ENCODE measurements around the gene PLCB3.
"Not testable (repeated sequence)": the region's sequence is repeated elsewhere in the genome, so short reads cannot be mapped to it uniquely, and the experiment has no call there.

The PLCB3 gene

DNA sequence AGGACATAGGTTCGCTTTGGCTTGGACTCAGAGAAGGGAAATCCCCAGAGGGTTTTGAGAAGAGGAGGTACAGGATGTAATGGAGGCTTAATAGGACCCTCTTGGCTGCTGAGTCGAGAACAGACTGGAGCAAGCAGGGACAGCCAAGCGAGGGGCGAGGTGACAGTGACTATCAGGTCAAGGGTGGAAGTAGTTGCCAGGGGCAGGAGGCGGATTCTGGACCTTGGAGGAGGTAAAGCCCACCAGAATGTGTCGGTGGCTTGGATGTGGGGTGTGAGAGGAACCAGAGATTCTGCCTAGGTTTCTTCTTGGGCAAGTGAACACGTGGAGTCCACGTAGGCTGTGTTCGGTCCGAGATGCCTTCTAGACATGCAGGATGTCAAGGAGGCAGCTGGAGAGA, 61.6 kb downstream of the PLCB3 start:
- Histone ChIP-seq H3K27ac (no peak overlapping the region), H3K36me3 (ENCODE audit: insufficient read depth) (no peaks in the 10 kb centered on the region), H2AFZ (ENCODE audit: low read depth) (no peak overlapping the region), H3K79me2 (ENCODE audit: insufficient read depth, low read depth) (peaks cover 43% of the 10 kb centered on the region; the same call in 1 of the 2 replicates), H3K4me2 (no peak overlapping the region), H3K4me1 (ENCODE audit: low read depth, poor library complexity, severe bottlenecking) (peaks cover 40% of the 10 kb centered on the region), H3K4me3 (IDR thresholded peaks at IDR 0.05; ENCODE audit: insufficient read depth, low read depth, low read length) (no peak overlapping the region), H3K9ac (no peak overlapping the region), H4K20me1 (ENCODE audit: insufficient read depth) (no peaks in the 10 kb centered on the region), H3K27me3 (ENCODE audit: insufficient read depth, low read depth) (no peaks in the 10 kb centered on the region)
- TF ChIP-seq, protein P1, sequence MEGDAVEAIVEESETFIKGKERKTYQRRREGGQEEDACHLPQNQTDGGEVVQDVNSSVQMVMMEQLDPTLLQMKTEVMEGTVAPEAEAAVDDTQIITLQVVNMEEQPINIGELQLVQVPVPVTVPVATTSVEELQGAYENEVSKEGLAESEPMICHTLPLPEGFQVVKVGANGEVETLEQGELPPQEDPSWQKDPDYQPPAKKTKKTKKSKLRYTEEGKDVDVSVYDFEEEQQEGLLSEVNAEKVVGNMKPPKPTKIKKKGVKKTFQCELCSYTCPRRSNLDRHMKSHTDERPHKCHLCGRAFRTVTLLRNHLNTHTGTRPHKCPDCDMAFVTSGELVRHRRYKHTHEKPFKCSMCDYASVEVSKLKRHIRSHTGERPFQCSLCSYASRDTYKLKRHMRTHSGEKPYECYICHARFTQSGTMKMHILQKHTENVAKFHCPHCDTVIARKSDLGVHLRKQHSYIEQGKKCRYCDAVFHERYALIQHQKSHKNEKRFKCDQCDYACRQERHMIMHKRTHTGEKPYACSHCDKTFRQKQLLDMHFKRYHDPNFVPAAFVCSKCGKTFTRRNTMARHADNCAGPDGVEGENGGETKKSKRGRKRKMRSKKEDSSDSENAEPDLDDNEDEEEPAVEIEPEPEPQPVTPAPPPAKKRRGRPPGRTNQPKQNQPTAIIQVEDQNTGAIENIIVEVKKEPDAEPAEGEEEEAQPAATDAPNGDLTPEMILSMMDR (conservative IDR thresholded peaks at IDR 0.05; ENCODE audit: low read depth, low read length): no peak

- H3K27ac ChIP-seq: no peak overlapping the region
- no peaks in the 10 kb centered on the region for H4K20me1 ChIP-seq (ENCODE audit: insufficient read depth)
- no peaks in the 10 kb centered on the region for H3K27me3 ChIP-seq (ENCODE audit: insufficient read depth, low read depth)
- H3K9ac ChIP-seq: no peak overlapping the region
- no peak overlapping the region for H2AFZ ChIP-seq (ENCODE audit: low read depth)
- peaks cover 38% of the 10 kb centered on the region; the same call in 1 of the 2 replicates for H3K79me2 ChIP-seq (ENCODE audit: insufficient read depth, low read depth)
- no peak overlapping the region for H3K4me2 ChIP-seq
- TF ChIP-seq, protein P1 (conservative IDR thresholded peaks at IDR 0.05; ENCODE audit: low read depth, low read length): no peak
- peaks cover 37% of the 10 kb centered on the region for H3K4me1 ChIP-seq (ENCODE audit: low read depth, poor library complexity, severe bottlenecking)
- H3K36me3 ChIP-seq (ENCODE audit: insufficient read depth): no peaks in the 10 kb centered on the region
- no peak overlapping the region for H3K4me3 ChIP-seq (IDR thresholded peaks at IDR 0.05; ENCODE audit: insufficient read depth, low read depth, low read length)
These were observed 62.3 kb downstream of the PLCB3 start for GRCh38 chr11:64313491-64314145.

- H3K4me3 ChIP-seq (IDR thresholded peaks at IDR 0.05; ENCODE audit: insufficient read depth, low read depth, low read length): no peak overlapping the region
These were observed 62.9 kb downstream of the PLCB3 start for GRCh38 chr11:64314146-64314804.

DNA sequence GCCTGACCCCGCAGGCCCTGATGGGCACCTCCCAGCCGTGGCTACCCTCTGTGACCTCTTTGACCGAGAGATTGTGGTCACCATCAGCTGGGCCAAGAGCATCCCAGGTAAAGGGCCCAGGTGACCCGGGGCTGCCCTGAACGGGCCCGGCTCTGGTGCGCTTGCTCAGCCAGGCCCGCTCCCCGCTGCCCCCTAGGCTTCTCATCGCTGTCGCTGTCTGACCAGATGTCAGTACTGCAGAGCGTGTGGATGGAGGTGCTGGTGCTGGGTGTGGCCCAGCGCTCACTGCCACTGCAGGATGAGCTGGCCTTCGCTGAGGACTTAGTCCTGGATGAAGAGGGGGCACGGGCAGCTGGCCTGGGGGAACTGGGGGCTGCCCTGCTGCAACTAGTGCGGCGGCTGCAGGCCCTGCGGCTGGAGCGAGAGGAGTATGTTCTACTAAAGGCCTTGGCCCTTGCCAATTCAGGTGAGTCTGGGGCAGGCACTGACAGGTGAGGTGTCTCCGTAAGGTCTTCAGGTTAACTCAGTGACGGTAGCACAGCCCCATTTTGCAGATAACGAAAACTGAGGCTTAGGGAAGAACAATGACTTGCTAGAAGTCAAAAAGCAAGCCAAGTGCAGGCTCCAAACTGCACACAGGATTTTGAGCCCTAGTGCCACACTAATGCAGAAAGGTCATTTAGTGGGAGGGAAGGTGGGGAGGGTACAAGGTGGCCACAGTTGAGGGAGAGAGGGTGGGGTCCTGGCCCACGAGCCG, 63.7 kb downstream of the PLCB3 start:
- no peak overlapping the region for H3K9ac ChIP-seq
- no peak overlapping the region for H2AFZ ChIP-seq (ENCODE audit: low read depth)
- TF ChIP-seq, protein P1 (conservative IDR thresholded peaks at IDR 0.05; ENCODE audit: low read depth, low read length): 0 out of 2 replicates have a peak, but pooled peaks have one; percentile 15
- peaks cover 31% of the 10 kb centered on the region for H3K4me1 ChIP-seq (ENCODE audit: low read depth, poor library complexity, severe bottlenecking)
- H3K4me3 ChIP-seq (IDR thresholded peaks at IDR 0.05; ENCODE audit: insufficient read depth, low read depth, low read length): no peak overlapping the region
- peaks cover 34% of the 10 kb centered on the region; the same call in 1 of the 2 replicates for H3K79me2 ChIP-seq (ENCODE audit: insufficient read depth, low read depth)
- H3K27me3 ChIP-seq (ENCODE audit: insufficient read depth, low read depth): no peaks in the 10 kb centered on the region
- H3K27ac ChIP-seq: no peak overlapping the region; the same call in 1 of the 2 replicates
- H3K36me3 ChIP-seq (ENCODE audit: insufficient read depth): no peaks in the 10 kb centered on the region
- H4K20me1 ChIP-seq (ENCODE audit: insufficient read depth): no peaks in the 10 kb centered on the region
- peak overlapping the region; percentile 21; the same call in 1 of the 2 replicates for H3K4me2 ChIP-seq

More at GRCh38 chr11:64314146-64314804, 62.9 kb downstream of the PLCB3 start:
- no peaks in the 10 kb centered on the region for H4K20me1 ChIP-seq (ENCODE audit: insufficient read depth)
- H3K27me3 ChIP-seq (ENCODE audit: insufficient read depth, low read depth): no peaks in the 10 kb centered on the region
- H3K36me3 ChIP-seq (ENCODE audit: insufficient read depth): no peaks in the 10 kb centered on the region
- H3K27ac ChIP-seq: no peak overlapping the region
- H3K4me1 ChIP-seq (ENCODE audit: low read depth, poor library complexity, severe bottlenecking): peaks cover 37% of the 10 kb centered on the region
- TF ChIP-seq, protein P1 (conservative IDR thresholded peaks at IDR 0.05; ENCODE audit: low read depth, low read length): no peak
- H3K9ac ChIP-seq: no peak overlapping the region
- H2AFZ ChIP-seq (ENCODE audit: low read depth): no peak overlapping the region
- no peak overlapping the region for H3K4me2 ChIP-seq
- H3K79me2 ChIP-seq (ENCODE audit: insufficient read depth, low read depth): peaks cover 34% of the 10 kb centered on the region; the same call in 1 of the 2 replicates

- H3K4me3 ChIP-seq (IDR thresholded peaks at IDR 0.05; ENCODE audit: insufficient read depth, low read depth, low read length); H4K20me1 ChIP-seq (ENCODE audit: insufficient read depth); H2AFZ ChIP-seq (ENCODE audit: low read depth); H3K36me3 ChIP-seq (ENCODE audit: insufficient read depth); H3K27me3 ChIP-seq (ENCODE audit: insufficient read depth, low read depth): not testable (repeated sequence)
- Histone ChIP-seq H3K4me2 (peak overlapping the region; percentile 94), H3K79me2 (ENCODE audit: insufficient read depth, low read depth) (peaks cover 27% of the 10 kb centered on the region; the same call in 1 of the 2 replicates), H3K9ac (peak overlapping the region; percentile 84; the same call in 1 of the 2 replicates), H3K4me1 (ENCODE audit: low read depth, poor library complexity, severe bottlenecking) (peaks cover 31% of the 10 kb centered on the region), H3K27ac (peak overlapping the region; percentile 88)
These were observed 64.6 kb downstream of the PLCB3 start for GRCh38 chr11:64315667-64316526.
